HCT116 (cell line): ENCODE measurements around the gene SUPT6H.

Experiments
- ATF3 ChIP-seq: IDR thresholded peaks from 2 replicates; pipeline ENCODE4 v1.6.1; 2012
- CTCF ChIP-seq, 3 experiments: fragments of 200-600 bp in 1 of 3; sonication (generic) in 1 of 3; IDR thresholded peaks in 2 of 3; conservative IDR thresholded peaks in 1 of 3; 2 replicates each; pipeline ENCODE4 v1.5.1; 2012 to 2017; ENCODE audit warnings: low read depth in 2 of 3, low read length in 2 of 3, antibody characterized with exemption in 1 of 3, borderline replicate concordance in 1 of 3, control low read depth in 1 of 3, mild to moderate bottlenecking in 1 of 3, mixed read lengths in 1 of 3, mixed run types in 1 of 3, moderate library complexity in 1 of 3; ENCODE audit not compliant: insufficient read depth in 1 of 3
- EZH2 ChIP-seq: fragments of 200-600 bp; sonication (generic); IDR thresholded peaks from 2 replicates; pipeline ENCODE4 v1.6.1; 2017; ENCODE audit warnings: antibody characterized with exemption, mixed run types
- EZH2phosphoT487 ChIP-seq: fragments of 200-600 bp; IDR thresholded peaks from 2 replicates; pipeline ENCODE4 v1.6.1; 2018; ENCODE audit warnings: antibody characterized with exemption, borderline replicate concordance
- JUND ChIP-seq: IDR thresholded peaks from 2 replicates; pipeline ENCODE4 v1.6.1; 2012
- MAX ChIP-seq: IDR thresholded peaks from 2 replicates; pipeline ENCODE4 v1.6.1; 2012
- POLR2A ChIP-seq: IDR thresholded peaks from 2 replicates; pipeline ENCODE4 v1.7.0; 2011; ENCODE audit warnings: borderline replicate concordance; ENCODE audit not compliant: insufficient read depth, insufficient read length; ENCODE audit errors: extremely low read depth
- POLR2AphosphoS5 ChIP-seq: IDR thresholded peaks from 2 replicates; pipeline ENCODE4 v1.6.1; 2011; ENCODE audit warnings: mild to moderate bottlenecking, low read depth, low read length, moderate library complexity
- RAD21 ChIP-seq: IDR thresholded peaks from 2 replicates; pipeline ENCODE4 v1.6.1; 2012; ENCODE audit warnings: low read depth, mild to moderate bottlenecking
- REST ChIP-seq: IDR thresholded peaks from 2 replicates; pipeline ENCODE4 v1.6.1; 2012; ENCODE audit warnings: low read depth
- TCF7L2 ChIP-seq: IDR thresholded peaks from 2 replicates; pipeline ENCODE4 v1.7.0; 2011; ENCODE audit warnings: borderline replicate concordance, inconsistent platforms; ENCODE audit not compliant: insufficient read depth, insufficient read length; ENCODE audit errors: extremely low read depth
- ZBTB33 ChIP-seq: IDR thresholded peaks from 2 replicates; pipeline ENCODE4 v1.6.1; 2011; ENCODE audit warnings: mild to moderate bottlenecking, low read length, moderate library complexity; ENCODE audit not compliant: insufficient replicate concordance; ENCODE audit errors: extremely low read depth

GRCh38 chr17:28657756-28658155 is 4.2 kb upstream of the SUPT6H start:
- TF ChIP-seq CTCF (IDR thresholded peaks at IDR 0.05 in 2 of 3, conservative IDR thresholded peaks at IDR 0.05 in 1 of 3; ENCODE audit: borderline replicate concordance in 1 of 3, insufficient read depth in 1 of 3, low read depth in 2 of 3, low read length in 2 of 3) (no peak), MAX (no peak), REST (no peak), POLR2A (no peak), ZBTB33 (no peak), EZH2 (no peak), POLR2AphosphoS5 (no peak), EZH2phosphoT487 (no peak), TCF7L2 (no peak), JUND (no peak), RAD21 (no peak), ATF3 (no peak)
